ENCODE results near the gene PLA2G2F.
"Not testable (repeated sequence)": the region's sequence is repeated elsewhere in the genome, so short reads cannot be mapped to it uniquely, and the experiment has no call there.

The PLA2G2F gene

GRCh38 chr1:20114021-20114648 lies 25.0 kb upstream of the PLA2G2F start:
- DNase-seq (ENCODE audit: low spot score) = no peak

DNA sequence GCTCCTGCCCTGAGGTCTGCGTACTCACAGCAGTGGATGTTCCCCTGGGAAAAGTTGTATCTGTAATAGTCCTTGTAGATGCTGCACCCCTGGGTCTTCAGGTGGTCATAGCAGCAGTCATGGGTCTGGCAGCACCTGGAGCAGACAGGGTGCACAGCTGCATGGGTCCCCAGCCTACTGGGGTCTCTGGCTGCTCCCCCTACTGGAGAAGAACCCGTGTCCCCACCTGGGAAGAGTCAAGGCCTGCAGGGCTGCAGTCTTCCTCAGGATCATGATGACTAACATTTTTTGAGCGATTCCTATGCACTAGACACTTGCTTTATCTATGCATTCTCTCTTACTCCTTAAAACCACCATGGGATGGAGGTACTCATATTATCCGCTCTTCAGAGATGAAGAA lies 23.6 kb upstream of the PLA2G2F start:
- no peak for DNase-seq (ENCODE audit: low spot score)

DNA sequence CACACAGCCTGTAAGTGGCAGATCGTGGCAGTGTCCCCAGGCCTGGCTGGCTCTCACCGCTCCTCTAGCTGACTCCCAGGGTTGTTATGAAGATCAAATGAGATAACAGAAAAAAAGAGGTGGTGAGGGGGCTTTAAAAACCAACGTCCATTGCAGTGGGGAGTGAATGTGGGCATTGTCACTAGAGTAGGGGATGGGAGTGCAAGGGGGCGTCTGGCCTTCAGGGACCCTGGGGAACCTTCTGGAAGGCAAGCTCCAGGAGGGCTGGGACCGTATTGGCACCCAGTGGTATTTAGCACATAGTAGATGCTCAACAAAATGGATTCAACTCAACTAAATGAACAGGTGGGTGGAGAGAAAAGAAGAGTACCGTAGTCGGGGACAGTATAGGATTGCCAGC lies 23.2 kb upstream of the PLA2G2F start:
- no peak for DNase-seq (ENCODE audit: low spot score)

DNA sequence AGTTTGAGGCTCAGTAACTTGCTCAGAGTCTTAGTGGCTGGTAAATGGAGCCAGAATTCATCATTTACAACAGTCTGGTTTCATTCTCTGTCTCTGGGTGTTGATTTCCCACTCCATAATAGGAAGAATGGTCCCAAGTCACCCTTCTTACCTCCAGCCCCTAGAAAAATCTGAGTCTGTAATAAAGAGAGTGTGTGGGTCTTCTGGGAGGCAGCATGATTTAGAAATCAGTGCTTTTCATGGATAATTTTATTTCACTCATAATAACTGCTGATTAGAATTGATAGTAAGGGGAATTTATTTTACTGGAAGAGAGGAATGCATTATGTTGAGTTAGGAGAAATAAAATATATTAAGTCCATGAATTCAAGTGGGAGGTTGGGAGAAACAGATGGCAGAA lies 21.9 kb upstream of the PLA2G2F start:
- no peak for DNase-seq (ENCODE audit: low spot score)

- DNase-seq (ENCODE audit: low spot score) = no peak
Measured at GRCh38 chr1:20119347-20119746, 19.8 kb upstream of the PLA2G2F start, which contains the start of gene PLA2G2D. PLA2G2D (minus strand) TSS chr1:20119536; CDS start chr1:20119498, 38 bp downstream.

- DNase-seq (ENCODE audit: low spot score) = no peak
Measured at GRCh38 chr1:20120796-20121195, 18.3 kb upstream of the PLA2G2F start.

DNA sequence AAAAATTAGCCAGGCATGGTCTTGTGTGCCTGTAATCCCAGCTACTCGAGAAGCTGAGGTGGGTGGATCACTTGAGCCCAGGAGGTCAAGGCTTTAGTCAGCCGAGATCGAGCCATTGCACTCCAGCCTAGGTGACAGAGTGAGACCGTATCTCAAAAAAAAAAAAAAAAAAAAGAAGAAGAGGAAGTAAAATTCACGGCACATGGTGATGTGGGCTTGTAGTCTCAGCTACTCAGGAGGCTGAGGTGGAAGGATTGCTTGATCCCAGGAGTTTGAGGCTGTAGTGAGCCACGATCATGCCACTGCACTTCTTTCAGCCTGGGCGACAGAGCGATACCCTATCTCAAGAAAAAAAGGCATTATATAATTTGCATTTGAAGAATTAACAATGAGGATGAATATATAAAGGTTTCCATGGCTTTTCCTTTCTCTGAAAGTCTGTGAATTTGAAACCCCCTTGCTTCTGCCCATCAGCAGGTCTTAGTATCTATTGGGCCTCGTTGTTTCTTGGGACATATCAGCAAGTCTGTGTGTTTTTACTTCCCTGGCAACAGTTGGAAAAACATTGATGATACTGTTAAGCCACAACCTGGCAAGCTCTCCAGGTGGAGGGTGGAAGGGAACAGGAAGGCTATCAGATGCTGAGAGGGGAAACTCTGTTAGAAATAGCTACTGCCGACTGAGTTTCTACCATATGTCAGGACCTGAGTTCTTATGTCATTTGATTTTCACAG lies 15.2 kb upstream of the PLA2G2F start:
- no peak for DNase-seq (ENCODE audit: low spot score)

DNA sequence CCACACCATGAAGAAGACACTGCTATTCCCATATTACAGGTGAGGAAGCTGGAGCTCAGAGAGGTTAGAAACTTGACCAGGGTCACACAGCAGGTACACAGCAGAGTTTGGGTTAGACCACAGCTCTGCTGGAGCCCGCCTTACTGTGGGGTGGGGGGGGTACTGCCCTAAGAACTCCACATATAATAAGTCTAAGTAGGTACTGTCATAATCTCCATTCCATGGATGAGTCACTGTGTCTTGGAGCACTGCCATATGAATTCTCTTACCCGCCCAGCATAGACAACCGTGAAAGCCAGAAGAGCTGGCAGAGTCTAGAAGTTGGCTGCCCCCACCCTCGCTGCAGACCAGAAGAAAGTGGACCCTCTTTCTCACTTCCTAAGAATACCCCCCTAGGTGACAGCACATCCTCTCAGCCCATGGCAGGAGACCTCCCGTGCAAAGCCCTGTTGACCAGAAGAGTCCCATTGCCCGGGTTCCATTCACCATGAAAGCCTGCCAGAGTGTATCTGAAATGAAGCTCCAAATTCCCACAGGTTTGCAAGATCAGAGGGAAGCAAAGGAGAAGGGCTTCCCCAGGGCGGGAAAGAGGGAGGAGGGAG lies 14.6 kb upstream of the PLA2G2F start:
- no peak for DNase-seq (ENCODE audit: low spot score)

GRCh38 chr1:20125100-20125499 lies 14.0 kb upstream of the PLA2G2F start:
- DNase-seq (ENCODE audit: low spot score) = no peak

DNA sequence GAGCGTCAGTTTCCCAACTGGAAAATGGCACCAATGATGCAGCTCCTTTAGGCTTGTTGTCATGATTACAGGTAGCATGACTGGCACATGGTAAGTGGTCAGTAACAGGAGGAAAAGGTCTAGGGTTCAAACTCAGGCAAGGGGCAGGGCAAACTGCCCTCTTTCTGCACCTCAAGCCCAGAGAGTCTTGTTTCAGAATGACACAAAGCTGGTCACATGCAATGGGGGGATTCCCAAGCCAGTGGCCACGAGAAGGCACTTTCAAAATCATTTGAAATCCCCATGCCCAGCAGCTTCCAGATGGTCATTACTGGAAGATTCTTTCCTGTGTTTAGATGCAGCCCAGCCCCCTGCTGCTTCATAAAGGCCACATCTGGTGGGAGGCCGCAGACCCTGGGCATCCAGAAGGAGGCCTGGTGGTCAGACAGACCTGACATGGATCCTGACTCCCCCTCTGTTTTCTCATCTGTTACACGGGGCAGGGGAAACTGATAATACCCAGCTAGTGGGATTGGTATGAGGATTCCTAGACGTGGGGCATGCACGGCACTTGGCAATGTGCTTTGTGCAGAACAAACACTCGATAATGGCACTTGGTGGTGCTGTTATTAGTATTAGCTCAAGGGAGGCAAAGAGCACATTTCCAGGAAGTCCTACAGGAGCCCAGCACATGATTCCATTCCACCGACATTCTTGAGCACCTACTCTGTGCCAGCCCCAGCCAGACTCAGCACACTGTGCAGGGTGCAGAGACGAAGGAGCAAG lies 12.9 kb upstream of the PLA2G2F start:
- DNase-seq (ENCODE audit: low spot score) = no peak

DNA sequence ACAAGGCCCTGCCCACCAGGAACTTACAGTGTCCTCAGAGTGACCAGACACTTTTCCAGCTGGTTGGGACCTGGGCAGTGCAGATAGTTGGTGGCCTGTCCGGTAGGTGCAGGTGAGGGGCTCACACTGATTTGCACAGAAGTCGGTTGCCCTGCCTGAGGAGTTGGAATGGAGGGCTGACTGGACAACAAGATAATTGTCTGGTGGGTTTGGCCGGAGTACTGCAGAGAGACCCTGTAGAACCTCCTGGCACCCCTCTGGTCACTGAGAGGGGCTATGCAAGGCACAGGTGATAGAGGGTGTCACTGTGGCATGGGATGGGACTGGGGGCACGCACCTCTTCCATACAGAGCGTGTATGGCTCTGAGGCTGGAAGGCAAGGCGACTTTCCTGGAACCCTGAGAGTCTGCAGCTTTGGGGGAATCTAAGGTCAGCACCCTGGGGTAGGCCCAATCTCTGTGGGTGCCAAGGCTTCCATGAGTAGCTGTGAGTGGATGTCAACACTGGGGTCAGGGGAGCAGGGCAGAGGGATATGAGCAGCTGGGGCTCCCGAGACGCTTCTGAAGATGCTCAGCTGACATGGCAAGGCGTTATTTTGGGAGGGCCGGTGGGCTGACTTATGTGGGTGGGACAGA lies 12.2 kb upstream of the PLA2G2F start:
- no peak for DNase-seq (ENCODE audit: low spot score)

DNA sequence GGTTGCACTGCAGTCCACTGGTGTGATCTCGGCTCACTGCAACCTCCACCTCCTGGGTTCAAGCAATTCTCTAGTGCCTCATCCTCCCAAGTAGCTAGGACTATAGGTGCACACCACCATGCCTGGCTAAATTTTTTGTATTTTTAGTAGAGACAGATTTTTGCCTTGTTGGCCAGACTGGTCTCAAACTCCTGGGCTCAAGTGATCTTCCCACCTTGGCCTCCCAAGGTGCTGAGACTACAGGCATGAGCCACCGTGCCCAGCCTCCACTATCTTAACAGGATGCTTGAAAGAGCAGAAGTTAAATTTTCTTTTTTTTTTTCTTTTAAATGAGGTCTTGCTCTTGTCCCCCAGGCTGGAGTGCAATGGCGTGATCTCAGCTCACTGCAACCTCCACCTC lies 8.6 kb upstream of the PLA2G2F start:
- not testable (repeated sequence) for DNase-seq (ENCODE audit: low spot score)

- no peak for DNase-seq (ENCODE audit: low spot score)
Measured at GRCh38 chr1:20134995-20135394, 4.1 kb upstream of the PLA2G2F start.

- no peak for DNase-seq (ENCODE audit: low spot score)
Measured at GRCh38 chr1:20136249-20136648, 2.9 kb upstream of the PLA2G2F start.

- DNase-seq (ENCODE audit: low spot score) = no peak
Measured at GRCh38 chr1:20137055-20137454, 2.1 kb upstream of the PLA2G2F start.

GRCh38 chr1:20137604-20138003 lies 1.5 kb upstream of the PLA2G2F start:
- DNase-seq (ENCODE audit: low spot score) = no peak

- no peak for DNase-seq (ENCODE audit: low spot score)
Measured at GRCh38 chr1:20138346-20138745, 777 bp upstream of the PLA2G2F start.

GRCh38 chr1:20139776-20140612 lies 871 bp downstream of the PLA2G2F start:
- DNase-seq (ENCODE audit: low spot score) = no peak

DNA sequence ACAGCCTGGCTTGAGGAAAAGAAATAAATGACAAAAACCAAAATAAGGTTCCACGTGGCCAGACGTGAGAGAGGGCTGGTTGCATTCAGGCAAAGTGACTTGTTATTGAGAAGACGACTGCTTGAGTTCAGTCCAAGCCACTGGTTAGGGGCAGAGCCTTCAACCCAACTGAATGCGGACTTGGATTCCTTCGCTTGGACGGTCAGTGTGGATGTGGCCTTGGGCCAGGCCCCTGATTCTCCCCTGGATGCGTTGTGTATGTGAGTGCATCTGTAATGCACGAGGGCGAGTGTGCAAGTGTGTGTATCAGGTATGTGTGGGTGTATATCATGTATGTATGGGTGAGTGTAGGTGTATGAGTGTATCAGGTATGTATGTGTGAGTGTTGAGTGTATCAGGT lies 1.9 kb downstream of the PLA2G2F start:
- no peak for DNase-seq (ENCODE audit: low spot score)

- DNase-seq (ENCODE audit: low spot score) = no peak
Measured at GRCh38 chr1:20141466-20141865, 2.3 kb downstream of the PLA2G2F start.

DNA sequence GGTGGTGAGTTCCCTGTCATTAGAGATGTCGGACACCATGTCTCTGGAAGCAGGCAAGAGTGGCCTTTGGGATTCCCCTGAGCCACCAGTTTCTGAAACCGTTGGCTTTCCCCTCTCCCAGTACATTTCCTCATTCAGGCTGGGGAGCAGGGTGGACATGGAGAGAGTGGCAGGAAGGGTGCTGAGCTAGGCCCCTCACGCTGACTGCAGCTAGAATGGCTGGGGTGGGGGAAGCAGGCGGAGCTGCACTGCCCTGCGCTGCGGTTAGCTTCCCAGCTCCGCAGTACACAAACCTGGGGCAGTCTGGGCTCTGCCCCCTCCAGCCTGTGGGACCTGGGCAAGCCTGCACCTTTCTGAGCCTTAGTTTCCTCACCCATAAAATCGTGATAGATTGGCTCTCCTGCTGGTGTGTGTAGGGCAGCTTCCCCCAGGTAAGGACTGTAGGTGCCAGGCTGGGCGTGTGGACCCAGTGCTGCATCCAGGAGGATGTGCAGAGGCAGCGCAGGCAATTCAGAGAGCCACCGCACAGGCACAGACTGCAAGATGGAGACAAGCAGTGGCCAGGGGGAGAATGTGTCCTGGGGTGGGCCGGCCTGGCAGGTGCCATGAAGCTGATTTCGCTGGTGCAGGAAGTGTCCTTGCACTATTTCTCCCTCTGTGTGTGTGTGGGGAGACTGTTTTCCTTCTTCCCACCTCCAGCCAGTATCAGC lies 3.0 kb downstream of the PLA2G2F start:
- no peak for DNase-seq (ENCODE audit: low spot score)
